SJSA1 (cell line): Measurements from ENCODE around the gene ST3GAL5. TPM values are rescaled to one million over a fixed set of nuclear protein-coding genes. Genes with fewer than 3 reads are reported as not detected.

Source experiments
- DNase-seq, 2 experiments: peaks; one replicate each; pipeline ENCODE4 v3.0.0-alpha.2; 2015 to 2020; ENCODE audit warnings: low spot score in 2 of 2, low read depth in 1 of 2
- H3K27ac ChIP-seq: fragments of 250-450 bp; sonication (Bioruptor Pico); 2 replicates; pipeline ENCODE4 v1.5.1; 2020; ENCODE audit warnings: mild to moderate bottlenecking, moderate library complexity
- H3K27me3 ChIP-seq: fragments of 250-450 bp; sonication (Bioruptor Pico); replicated peaks from 2 replicates; pipeline ENCODE4 v1.5.1; 2020; ENCODE audit warnings: mild to moderate bottlenecking, moderate library complexity
- H3K36me3 ChIP-seq: fragments of 250-450 bp; sonication (Bioruptor Pico); 2 replicates; pipeline ENCODE4 v1.5.1; 2020; ENCODE audit warnings: mild to moderate bottlenecking
- H3K4me1 ChIP-seq: fragments of 250-450 bp; sonication (Bioruptor Pico); replicated peaks from 2 replicates; pipeline ENCODE4 v1.6.1; 2021; ENCODE audit warnings: mild to moderate bottlenecking
- H3K4me3 ChIP-seq: fragments of 250-450 bp; sonication (Bioruptor Pico); 2 replicates; pipeline ENCODE4 v1.5.1; 2020; ENCODE audit warnings: mild to moderate bottlenecking
- H3K9me3 ChIP-seq: fragments of 250-450 bp; sonication (Bioruptor Pico); replicated peaks from 2 replicates; pipeline ENCODE4 v1.5.1; 2020; ENCODE audit warnings: mild to moderate bottlenecking
- total RNA-seq: library from RNA; depleted of rRNA; stranded (reverse); fragments of >200 nt; shearing (Covaris generic); gene quantifications from 2 replicates; pipeline ENCODE4 v1.2.3, GENCODE V29; 2014

The ST3GAL5 gene
- total RNA-seq, 1 experiment from 2014 or later: 84.5 TPM

DNA sequence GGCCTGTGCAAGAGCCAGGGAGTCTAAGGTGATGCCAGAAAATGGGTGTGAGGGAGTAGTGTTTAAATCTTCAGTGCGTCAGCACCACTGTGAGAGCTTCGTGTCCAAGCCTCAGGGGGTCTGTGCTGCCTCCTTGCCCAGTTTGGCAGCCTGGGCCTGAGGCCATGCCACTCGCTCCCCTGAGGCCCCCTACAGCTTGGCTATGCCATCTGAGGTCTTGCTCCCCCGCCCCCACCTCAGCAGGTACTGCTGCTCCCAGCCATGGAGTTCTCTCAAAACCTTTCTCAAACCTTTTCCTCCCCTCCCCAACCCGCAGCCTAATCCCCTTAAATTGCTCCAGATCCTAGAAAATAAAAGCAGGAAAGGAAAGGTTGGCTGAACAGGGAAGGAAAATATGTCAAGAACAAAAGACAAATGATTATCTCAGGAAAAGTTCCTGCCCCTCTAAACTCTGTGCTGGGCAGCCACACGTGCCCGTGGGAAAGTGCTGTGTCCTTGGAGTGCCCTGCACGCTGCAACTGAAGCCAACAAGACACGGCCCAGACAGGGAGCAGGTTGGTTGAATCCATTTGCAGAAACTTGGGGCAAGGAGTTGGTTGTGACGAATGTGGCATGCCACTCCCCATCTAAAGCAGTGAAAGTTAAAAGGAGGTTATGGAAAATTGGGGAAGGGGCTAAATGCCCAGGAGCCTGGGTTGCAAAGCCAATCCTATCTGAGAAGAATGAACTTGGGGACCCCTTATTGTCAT, 73.8 kb downstream of the ST3GAL5 start:
- Histone ChIP-seq H3K4me3 (no peak overlapping the region), H3K36me3 (no peaks in the 10 kb centered on the region), H3K27ac (no peak overlapping the region), H3K27me3 (no peaks in the 10 kb centered on the region), H3K9me3 (no peaks in the 10 kb centered on the region), H3K4me1 (peaks cover 27% of the 10 kb centered on the region)
- no peak for DNase-seq

DNA sequence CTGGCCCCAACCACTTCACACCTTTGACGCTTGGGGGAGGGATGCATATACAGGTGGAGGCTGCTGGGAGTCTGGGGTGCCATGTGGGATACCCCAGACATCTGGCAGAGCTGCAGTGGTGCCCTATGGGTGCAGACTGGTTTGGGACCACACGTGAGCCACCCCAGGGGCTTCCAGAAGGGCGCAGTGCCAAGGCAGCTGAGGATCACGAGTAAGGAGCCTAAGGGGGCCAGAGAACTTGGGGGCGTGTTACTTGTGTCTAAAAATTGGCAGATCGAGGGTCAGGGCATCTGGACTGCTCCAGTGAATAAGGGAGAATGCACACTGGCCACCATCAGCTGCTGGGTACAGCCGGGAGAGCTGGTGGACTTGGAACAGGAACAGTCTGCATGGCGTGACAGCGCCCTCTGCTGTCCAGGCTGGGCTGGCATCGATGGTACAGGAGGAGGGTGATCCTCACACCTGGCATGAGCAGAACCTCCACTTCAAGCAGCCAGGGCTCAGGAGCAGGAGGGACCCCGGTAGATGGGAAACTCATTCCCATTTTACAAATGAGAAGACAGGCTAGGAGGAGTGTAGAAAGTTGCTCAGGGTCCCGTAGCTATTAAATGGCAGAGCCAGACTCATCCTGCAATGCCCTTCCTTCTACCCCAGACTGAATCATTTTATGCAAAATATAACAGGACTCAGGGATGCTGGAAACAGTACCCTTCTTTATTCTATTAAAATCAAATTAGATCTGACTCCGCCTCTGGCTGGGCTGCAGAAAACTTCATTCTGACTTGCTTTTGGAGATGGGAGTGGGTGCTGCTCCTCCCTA, 74.6 kb downstream of the ST3GAL5 start:
- peak; percentile 75 to 92 for DNase-seq

DNA sequence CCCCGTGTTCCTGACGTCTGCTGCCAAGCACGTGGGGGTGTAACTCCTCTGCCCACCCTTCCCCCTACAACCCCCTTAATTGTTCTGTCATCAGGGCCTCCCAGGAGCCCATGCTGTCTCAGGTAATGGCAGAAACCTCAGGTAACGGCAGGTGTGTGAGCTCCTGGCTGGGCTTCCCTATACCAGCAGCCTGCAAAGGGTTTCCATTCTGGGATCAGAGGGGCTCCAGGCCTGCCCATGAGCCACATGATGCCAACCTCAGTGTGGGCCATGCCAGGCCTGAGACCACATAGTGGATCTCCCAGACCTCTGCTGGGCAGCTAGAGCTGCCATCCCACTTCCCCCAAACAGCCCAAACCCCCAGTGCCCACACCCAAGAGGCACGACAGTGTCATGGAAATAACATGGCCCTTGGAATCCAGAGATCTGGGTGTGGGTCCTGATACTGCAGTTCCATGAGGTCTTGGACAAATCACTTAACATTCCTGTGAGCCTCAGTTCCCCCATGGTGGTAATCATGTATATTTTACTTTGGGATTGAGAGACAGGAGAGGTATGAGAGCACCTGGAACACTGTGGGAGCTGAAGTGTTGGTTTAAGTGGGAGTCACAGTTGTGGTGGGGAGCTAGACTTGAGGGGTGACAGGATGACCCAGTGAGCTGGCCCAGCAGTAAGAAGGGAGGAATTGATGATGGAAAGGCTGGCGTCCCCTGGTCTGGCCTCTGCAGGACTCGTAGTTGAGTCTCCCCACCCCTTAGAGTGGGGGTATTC, 75.4 kb downstream of the ST3GAL5 start:
- peaks cover 29% of the 10 kb centered on the region for H3K4me1 ChIP-seq
- no peak for DNase-seq
- H3K27ac ChIP-seq: no peak overlapping the region
- no peaks in the 10 kb centered on the region for H3K27me3 ChIP-seq
- H3K4me3 ChIP-seq: no peak overlapping the region
- no peaks in the 10 kb centered on the region for H3K9me3 ChIP-seq
- no peaks in the 10 kb centered on the region for H3K36me3 ChIP-seq

More for the DNA sequence above, 74.6 kb downstream of the ST3GAL5 start:
- Histone ChIP-seq H3K9me3 (no peaks in the 10 kb centered on the region), H3K4me3 (no peak overlapping the region), H3K4me1 (peaks cover 29% of the 10 kb centered on the region), H3K27me3 (no peaks in the 10 kb centered on the region), H3K36me3 (no peaks in the 10 kb centered on the region), H3K27ac (no peak overlapping the region)

DNA sequence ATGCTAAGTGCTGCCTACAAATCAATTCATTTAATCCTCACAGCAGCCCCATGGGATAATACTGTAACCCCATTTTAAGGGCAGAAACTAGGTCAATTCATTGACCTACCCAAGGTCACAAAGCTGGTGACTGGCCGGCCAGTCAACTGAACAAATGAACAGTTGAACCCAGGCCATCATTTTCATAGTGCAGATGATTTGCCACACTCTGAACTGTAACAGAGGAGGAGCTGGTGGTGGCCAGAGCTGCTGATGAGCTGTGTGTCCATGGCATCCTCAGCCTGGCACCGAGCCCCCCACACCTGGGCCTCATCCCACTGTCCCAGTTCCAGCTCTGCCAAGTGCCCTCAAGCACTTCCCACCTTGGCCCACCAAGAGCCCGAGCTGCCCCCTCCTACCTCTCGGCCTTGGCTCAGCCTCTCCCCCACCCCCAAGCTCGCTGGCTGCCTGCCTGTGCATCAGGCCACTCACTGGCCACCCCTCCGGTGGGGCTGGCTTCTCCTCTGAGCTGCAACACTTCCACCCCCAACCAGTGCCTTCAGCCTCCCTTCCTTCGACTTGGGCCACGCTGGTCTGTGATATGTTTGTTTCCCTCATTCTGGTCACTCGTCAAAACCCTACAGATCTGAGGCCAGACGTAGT, 76.6 kb downstream of the ST3GAL5 start:
- Histone ChIP-seq H3K27ac (no peak overlapping the region; the same call in 1 of the 2 replicates), H3K36me3 (no peaks in the 10 kb centered on the region), H3K4me1 (peaks cover 29% of the 10 kb centered on the region), H3K9me3 (no peaks in the 10 kb centered on the region), H3K27me3 (no peaks in the 10 kb centered on the region), H3K4me3 (no peak overlapping the region)
- no peak for DNase-seq

DNA sequence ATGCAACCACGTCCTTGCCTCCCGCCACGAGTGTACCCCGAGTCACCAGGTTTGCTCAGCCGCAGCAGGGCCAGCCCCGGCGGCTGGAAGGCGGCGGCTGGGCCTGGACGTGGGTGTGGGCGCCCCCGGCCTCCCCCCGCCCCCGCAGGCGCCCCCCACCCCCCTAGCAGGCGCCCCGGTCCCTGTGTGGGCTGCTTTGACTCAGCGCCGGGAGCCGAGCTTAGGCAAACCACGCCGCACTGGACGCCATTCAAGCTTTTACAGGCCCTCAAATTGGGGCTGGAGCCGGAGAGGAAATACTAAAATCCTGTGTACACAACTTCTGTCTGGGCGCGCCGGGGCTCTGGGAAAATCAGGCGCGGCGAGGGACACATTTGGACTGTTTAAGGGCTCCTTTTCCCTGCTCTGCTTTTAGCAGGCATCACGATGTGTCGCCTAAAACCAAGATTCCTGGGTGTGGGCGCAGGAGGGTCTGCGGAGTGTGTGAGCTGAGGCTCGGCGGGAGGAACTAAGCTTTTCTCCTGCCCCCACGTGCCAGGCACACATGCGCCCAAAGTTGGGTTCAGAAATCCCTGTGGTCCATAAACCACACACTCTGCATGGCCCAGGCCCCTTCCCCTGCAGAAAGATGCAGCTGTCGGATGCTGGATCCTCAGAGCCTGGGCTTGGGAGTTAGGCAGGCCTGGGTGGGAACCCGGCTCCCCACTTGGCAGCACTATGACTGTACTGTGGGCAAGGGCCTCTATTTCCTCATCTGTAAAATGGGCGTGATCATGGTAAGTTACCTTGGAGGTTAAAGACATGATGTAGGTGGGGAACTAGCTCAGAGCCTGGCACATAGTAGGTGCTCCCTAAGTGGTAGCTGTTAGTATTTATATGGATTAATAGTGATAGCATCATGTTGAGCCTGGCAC, 77.4 kb downstream of the ST3GAL5 start:
- peak overlapping the region; percentile 56 for H3K27ac ChIP-seq

DNA sequence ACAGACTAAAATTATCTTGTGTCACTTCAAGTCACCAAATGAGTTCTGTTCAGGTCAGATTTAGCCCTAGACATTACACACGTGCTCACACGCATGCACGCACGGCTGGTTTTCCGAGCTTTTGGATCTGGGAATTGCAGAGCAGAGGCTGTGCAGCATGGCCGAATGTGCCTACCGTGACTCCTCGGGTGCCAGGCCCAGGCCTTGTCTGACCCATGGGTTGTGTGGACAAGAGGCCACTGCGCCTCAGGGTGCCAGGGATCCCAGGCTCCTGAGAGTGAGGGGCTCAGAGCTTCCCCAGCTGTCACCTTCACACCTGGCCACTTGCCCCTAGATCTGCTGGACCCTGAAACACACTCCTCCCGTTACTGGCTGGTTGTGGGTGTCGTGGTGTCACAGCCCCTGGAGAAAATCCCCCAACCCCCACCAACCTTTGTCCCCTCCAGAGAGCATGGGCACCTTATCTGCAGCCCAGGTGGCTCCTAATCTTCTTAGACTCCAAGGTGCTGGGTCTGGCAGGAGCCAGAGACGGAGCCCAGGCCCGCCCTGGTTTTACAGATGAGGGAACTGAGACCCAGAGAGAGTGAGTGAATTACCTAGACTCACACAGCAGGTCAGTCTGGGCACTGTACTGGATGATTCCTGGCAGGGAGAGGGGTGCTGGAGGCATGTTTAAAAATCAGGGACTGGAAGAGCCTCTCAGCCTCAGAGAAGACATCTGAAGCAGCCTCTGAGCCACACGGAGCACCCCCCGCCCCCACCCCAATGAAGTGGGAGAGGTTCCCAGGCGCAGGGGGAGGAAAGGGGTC, 78.2 kb downstream of the ST3GAL5 start:
- DNase-seq: no peak
- peaks cover 29% of the 10 kb centered on the region for H3K4me1 ChIP-seq
- H3K36me3 ChIP-seq: no peaks in the 10 kb centered on the region
- H3K4me3 ChIP-seq: no peak overlapping the region
- no peaks in the 10 kb centered on the region for H3K27me3 ChIP-seq
- H3K9me3 ChIP-seq: no peaks in the 10 kb centered on the region
- H3K27ac ChIP-seq: peak overlapping the region; percentile 47

More for the DNA sequence above, 77.4 kb downstream of the ST3GAL5 start:
- peak; percentile 57 to 84 for DNase-seq
- Histone ChIP-seq H3K9me3 (no peaks in the 10 kb centered on the region), H3K4me1 (peaks cover 29% of the 10 kb centered on the region), H3K4me3 (no peak overlapping the region), H3K36me3 (no peaks in the 10 kb centered on the region), H3K27me3 (no peaks in the 10 kb centered on the region)

DNA sequence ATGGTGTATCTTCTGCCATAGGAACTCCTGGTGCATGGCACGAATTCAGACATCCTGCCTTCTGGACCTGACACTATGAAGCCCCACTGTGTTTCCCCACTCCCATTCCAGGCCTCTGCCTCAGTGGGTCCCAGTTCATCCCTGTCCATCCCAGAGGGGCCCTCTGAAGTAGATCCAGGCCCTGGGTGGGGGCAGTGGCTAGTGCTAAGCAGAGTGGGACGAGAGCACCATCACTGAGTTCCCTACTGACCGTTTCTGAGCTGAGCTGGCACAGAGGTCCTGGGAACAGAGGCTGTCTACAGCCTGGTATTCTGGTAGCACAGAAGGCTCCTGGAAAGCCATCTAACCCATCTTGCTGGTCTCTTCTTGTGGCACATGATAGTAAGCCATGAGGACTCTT, 81.0 kb downstream of the ST3GAL5 start:
- Histone ChIP-seq H3K27ac (no peak overlapping the region), H3K4me3 (no peak overlapping the region), H3K36me3 (no peaks in the 10 kb centered on the region), H3K9me3 (no peaks in the 10 kb centered on the region), H3K27me3 (no peaks in the 10 kb centered on the region), H3K4me1 (peaks cover 26% of the 10 kb centered on the region)
- DNase-seq: no peak

DNA sequence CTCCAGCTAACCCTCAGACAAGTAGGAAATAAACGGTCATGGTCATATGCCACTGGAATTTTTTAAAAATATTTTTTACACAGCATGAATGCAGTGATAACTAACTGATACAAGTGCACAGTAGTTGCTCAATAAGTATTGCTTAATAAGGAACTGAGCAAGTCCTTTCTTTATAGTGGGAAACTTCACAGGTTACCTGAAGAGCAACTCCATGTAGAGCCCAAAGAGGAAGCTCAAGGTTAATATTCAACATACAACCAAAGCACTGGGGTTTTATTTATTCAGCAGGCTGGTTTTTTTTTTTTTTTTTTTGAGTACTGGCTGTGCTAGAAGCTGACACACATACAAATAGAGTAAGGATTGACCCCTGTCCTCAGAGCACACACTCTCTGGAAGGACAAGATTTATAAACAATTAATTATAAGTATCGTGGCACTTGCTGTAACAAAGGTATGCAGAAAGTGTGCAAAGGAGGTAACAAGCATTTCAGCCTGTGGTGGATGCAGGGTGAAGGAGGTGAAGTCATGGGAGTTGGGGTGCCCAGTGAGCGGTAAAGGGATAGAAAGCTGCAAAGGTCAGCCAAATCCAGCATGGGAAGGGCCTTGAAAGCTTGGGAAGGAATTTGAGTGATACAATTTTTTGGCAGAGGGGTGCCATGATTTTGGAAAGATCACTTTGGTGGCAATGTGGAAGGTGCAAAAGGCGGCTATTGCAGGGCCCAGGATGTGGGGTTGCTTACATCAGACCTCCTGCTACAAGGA, 82.3 kb downstream of the ST3GAL5 start:
- no peak overlapping the region for H3K4me3 ChIP-seq
- no peak for DNase-seq
- no peaks in the 10 kb centered on the region for H3K36me3 ChIP-seq
- H3K9me3 ChIP-seq: no peaks in the 10 kb centered on the region
- no peak overlapping the region for H3K27ac ChIP-seq
- peaks cover 16% of the 10 kb centered on the region for H3K4me1 ChIP-seq
- H3K27me3 ChIP-seq: no peaks in the 10 kb centered on the region

DNA sequence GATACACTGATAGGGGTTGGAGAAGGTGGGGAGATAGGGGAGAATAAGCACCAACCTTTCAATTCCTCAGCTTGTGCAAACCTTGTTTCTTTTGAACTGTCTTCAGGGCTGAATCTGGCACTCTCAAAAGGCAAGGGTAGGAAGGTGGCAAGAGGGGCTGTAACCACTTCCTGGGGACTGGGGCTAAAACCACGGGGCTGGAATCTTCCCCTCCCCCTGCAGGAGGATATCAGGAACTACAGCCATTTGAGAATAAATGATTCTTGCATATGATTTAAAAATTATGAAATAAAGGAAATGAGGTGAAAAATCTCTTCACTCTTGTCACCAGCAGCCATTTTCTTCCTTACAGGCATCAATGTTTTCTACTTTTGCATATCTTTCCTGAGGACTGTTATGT, 84.2 kb downstream of the ST3GAL5 start:
- DNase-seq: no peak
- no peaks in the 10 kb centered on the region for H3K36me3 ChIP-seq
- H3K9me3 ChIP-seq: no peaks in the 10 kb centered on the region
- no peak overlapping the region for H3K27ac ChIP-seq
- H3K4me1 ChIP-seq: peaks cover under 1% of the 10 kb centered on the region
- H3K27me3 ChIP-seq: no peaks in the 10 kb centered on the region
- no peak overlapping the region for H3K4me3 ChIP-seq

DNA sequence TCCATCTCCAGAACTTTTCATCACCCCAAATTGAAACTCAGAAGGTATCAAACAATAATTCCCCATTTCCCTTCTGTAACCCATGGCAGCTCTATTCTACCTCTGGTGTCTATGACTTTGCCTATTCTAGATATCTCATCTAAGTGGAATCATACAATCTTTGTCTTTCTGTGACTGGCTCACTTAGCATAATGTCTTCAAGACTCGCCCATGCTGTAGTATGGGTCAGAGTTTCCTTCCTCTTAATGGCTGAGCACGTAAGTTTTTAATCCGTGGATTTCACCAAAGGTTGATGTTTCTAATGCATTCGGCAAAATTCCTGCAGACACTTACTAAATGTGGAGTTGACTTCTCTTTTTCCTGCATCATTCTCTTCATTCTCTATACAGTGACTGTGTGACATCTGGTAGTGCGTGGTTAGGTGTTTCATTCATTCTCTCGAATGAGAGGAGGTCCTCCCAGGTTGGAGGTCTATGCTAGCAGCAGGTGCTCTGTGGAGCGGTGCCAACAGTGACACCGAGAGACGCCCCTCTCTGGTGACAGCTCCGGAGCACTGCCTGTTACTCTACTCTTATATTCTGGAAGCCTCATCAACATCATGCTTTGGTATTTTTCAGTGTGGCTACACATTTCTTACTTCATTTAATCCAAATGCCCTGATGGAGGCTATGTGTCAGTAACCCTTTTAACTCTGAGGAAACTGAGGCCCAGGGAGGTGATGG, 84.9 kb downstream of the ST3GAL5 start:
- no peaks in the 10 kb centered on the region for H3K9me3 ChIP-seq
- no peak overlapping the region for H3K4me3 ChIP-seq
- H3K4me1 ChIP-seq: peaks cover 3% of the 10 kb centered on the region; the same call in 1 of the 2 replicates
- no peak overlapping the region for H3K27ac ChIP-seq
- H3K27me3 ChIP-seq: no peaks in the 10 kb centered on the region
- H3K36me3 ChIP-seq: no peaks in the 10 kb centered on the region
- DNase-seq: no peak
